GM12892 (cell line): ENCODE measurements around the gene RHOT2.

Experiments
- POLR2A ChIP-seq: IDR thresholded peaks from 2 replicates; pipeline ENCODE4 v1.6.1; 2011; ENCODE audit warnings: low read depth, low read length, control low read depth
- TAF1 ChIP-seq: IDR thresholded peaks from 2 replicates; pipeline ENCODE4 v1.6.1; 2011; ENCODE audit warnings: low read depth, mild to moderate bottlenecking, control low read depth, low read length, borderline replicate concordance

- TF ChIP-seq POLR2A (no peak), TAF1 (no peak)
Measured at GRCh38 chr16:637081-638018, 30.6 kb upstream of the RHOT2 start.
